HG03045 (cell line): ENCODE measurements around the gene GART.
"Not testable (repeated sequence)": the region's sequence is repeated elsewhere in the genome, so short reads cannot be mapped to it uniquely, and the experiment has no call there.

Experiments
- ATAC-seq: cut with Tn5 transposase; IDR thresholded peaks from one replicate; pipeline ENCODE4 v1.9.1; 2021; ENCODE audit warnings: mild to moderate bottlenecking, moderate library complexity; ENCODE audit not compliant: unreplicated experiment

Gene GART

DNA sequence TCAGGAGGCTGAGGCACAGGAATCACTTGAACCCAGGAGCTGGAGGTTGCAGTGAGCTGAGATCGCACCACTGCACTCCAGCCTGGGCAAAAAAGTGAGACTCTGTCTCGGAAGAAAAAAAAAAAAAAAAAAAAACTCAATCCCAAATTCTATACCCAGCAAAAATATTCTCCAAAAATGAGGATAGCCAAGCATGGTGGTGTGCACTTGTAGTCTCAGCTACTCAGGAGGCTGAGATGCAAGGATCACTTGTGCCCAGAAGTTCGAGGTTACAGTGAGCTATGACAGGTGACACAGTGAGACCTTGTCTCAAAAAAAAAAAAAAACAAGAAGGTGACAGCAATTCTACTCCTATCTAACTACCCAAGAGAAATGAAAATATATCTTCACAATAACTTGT is 68.6 kb downstream of the GART start:
- ATAC-seq: no peak

DNA sequence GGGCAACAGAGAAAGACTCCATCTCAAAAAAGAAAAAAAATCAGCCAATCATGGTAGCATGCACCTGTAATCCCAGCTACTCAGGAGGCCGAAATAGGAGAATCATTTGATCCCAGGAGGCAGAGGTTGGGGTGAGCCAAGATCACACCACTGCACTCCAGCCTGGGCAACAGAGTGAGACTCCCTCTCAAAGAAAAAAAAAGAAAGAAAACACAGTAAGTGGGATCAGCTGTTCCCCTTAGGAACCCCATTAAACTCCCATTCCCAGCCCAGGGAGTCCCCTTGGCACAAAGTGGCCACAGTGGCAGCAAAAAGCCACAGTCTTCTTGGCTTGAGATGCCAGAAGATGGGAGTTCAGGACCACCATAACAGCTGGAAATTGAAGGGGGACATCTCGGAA is 71.2 kb downstream of the GART start:
- ATAC-seq: no peak

DNA sequence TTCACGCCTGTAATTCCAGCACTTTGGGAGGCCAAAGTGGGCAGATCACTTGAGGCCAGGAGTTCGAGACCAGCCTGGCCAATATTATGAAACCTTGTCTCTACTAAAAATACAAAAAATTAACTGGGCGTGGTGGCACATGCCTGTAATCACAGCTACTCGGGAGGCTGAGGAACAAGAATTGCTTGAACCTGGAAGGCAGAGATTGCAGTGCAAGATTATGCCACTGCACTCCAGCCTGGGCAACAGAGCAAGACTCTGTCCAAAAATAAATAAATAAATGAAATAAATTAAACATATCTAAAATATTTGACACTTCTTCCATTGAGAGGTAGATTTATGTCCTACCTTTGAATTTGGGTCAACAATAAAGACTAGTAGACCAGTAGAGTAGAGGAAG is 72.7 kb downstream of the GART start:
- not testable (repeated sequence) for ATAC-seq

DNA sequence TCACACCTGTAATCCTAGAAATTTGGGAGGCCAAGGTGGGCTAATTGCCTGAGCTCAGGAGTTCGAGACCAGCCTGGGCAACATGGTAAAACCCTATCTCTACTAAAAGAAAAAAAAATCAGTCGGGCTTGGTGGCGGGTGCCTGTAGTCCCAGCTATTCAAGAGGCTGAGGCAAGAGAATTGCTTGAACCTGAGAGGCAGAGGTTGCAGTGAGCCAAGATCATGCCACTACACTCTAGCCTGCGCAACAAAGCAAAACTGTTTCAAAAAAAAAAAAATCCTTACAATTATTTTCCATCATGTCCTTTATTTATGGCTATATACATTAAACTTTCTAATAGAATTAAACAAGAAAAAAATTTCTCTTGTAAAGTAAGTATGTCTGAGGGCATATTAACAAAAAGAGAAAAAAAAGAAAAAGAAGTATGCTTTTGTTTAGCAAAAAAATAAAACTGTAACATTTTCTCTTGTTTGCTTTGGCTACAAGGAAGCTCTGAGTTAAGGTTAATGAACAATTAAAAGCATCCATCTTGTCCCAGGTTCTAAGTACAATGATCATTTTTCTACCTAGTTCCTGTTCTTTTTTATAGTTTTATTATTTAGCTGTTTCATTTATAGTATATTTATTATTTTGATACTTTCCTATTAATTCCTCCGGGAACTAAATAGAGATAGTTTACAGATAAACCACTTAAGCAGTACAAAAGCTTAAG is 80.2 kb downstream of the GART start:
- ATAC-seq: no peak

DNA sequence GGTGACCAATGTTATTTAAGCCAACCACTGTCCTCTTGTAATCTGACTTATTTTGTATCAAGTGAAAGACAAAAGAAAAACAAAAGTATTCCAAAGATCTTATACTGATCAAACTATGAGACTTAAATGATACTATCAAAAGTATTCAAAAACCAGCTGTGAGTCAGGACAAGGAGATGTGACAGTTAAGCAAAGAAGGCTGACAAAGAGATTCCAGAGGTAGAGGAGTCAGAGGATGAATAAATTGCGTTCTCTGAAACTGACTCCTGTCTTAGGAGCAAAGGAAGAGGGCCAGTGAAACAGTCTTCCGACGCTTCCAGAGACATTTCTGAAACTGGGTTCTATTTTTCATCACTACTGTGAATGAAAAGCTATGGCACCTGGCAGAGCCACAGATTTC is 83.1 kb downstream of the GART start:
- no peak for ATAC-seq

DNA sequence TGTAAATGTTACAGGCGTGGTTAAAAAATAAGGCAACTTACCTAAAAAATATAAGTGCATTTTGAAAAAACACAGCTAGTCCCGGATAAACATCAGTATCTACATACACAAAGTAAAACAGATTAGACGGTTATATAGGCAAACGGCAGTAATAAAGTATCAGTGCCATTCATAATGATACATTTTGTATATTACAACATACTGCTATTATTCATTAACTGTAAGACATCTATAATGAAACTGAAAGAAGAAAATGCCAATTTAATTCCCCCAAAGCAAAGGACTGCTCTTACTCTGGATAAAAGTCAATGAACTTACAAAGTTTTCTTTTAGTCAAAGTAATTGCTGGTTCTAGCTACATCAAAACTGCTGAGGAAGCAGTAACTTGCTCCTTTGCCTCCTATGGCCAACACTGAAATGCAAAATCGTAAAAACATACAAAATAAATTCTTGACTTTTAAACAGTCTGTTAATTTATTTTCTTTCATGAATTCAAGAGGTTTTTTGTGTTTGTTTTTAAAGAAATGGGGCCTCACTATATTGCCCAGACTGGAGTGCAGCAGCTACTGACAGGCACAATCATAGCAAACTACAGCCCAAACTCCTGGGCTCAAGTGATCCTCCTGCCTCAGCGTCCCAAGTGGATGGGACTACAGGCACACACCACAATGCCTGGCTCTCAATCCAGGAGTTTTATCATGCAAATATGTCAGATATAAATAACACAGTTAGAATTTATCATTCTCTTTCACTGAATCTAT is 86.1 kb downstream of the GART start:
- no peak for ATAC-seq
